Tibial nerve (tissue), 4 donors: ENCODE measurements around the gene STK25.

Experiments
- EP300 ChIP-seq, 2 donors: sonication (generic); formaldehyde crosslinking; IDR thresholded peaks; one replicate each; pipeline ENCODE4 v1.6.1; 2017; ENCODE audit warnings: antibody characterized with exemption in 2 of 2, mild to moderate bottlenecking in 1 of 2
- POLR2A ChIP-seq, 2 donors: fragments of 450-650 bp; IDR thresholded peaks; one replicate each; pipeline ENCODE4 v1.6.1; 2017; ENCODE audit warnings: antibody characterized with exemption in 2 of 2, mild to moderate bottlenecking in 2 of 2, moderate library complexity in 2 of 2
- TF ChIP-seq, protein P1 (sequence below), 5 experiments: fragments of 200-600 bp in 3 of 5; fragments of 450-650 bp in 2 of 5; sonication (generic) in 3 of 5; IDR thresholded peaks; one replicate each; pipeline ENCODE4 v1.5.1; 2016 to 2019; ENCODE audit warnings: antibody characterized with exemption in 5 of 5, mild to moderate bottlenecking in 3 of 5, moderate library complexity in 2 of 5

- no peak for TF ChIP-seq POLR2A (IDR thresholded peaks at IDR 0.05)
- TF ChIP-seq, protein P1, sequence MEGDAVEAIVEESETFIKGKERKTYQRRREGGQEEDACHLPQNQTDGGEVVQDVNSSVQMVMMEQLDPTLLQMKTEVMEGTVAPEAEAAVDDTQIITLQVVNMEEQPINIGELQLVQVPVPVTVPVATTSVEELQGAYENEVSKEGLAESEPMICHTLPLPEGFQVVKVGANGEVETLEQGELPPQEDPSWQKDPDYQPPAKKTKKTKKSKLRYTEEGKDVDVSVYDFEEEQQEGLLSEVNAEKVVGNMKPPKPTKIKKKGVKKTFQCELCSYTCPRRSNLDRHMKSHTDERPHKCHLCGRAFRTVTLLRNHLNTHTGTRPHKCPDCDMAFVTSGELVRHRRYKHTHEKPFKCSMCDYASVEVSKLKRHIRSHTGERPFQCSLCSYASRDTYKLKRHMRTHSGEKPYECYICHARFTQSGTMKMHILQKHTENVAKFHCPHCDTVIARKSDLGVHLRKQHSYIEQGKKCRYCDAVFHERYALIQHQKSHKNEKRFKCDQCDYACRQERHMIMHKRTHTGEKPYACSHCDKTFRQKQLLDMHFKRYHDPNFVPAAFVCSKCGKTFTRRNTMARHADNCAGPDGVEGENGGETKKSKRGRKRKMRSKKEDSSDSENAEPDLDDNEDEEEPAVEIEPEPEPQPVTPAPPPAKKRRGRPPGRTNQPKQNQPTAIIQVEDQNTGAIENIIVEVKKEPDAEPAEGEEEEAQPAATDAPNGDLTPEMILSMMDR (IDR thresholded peaks at IDR 0.05), result no peak
- no peak for TF ChIP-seq EP300 (IDR thresholded peaks at IDR 0.05)
Observed at GRCh38 chr2:241490825-241491506, 17.4 kb downstream of the STK25 start.
